Activated CD4-positive, alpha-beta T cell treated with anti-CD3 and anti-CD28 coated beads, Interleukin-10, Interleukin-2, amounts not matched to agents 100 ng/mL and 50 ng/mL, durations not matched to agents 16 hours and 8 hours (primary cell): Measurements from ENCODE around the gene GID8.
A peak's percentile ranks its signal among the peaks of the same experiment; 100 is the strongest.

Experiments
- DNase-seq: peaks from one replicate; pipeline ENCODE4 v3.0.0-alpha.2; 2020

Gene GID8

DNA sequence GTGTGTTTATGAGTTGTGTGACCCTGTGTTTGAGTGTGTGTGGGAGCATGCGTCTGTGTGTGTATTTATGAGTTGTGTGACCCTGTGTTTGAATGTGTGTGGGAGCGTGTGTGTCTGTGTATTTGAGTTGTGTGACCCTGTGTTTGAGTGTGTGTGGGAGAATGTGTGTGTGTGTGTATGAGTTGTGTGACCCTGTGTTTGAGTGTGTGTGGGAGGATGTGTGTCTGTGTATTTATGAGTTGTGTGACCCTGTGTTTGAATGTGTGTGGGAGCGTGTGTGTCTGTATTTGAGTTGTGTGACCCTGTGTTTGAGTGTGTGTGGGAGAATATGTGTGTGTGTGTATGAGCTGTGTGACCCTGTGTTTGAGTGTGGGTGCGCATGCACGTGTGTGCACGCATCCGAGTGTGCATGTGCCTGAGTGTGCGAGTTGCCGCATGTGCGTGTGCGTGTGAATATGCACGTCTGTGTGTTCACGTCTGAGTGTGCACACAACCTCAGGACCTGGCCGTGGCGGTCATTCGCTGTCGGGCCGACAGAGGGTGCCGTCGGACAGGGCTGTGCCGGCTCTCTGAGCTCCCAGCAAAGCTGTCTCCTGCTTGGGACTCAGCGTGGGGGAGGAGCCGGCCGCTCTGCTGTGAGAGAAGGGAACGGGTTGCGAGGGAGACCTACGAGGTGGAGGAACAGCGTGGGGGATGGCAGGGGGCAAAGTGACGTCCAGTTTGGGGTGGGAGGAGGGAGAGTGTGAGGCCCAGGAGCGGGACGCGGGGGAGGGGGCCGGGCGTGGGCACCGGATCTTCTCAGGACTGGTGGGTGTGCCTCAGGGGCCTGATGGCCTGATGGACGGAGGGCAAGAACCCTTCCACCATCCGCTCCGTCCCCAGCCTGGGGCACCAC lies 34.2 kb downstream of the GID8 start:
- DNase-seq = peak; percentile 90

DNA sequence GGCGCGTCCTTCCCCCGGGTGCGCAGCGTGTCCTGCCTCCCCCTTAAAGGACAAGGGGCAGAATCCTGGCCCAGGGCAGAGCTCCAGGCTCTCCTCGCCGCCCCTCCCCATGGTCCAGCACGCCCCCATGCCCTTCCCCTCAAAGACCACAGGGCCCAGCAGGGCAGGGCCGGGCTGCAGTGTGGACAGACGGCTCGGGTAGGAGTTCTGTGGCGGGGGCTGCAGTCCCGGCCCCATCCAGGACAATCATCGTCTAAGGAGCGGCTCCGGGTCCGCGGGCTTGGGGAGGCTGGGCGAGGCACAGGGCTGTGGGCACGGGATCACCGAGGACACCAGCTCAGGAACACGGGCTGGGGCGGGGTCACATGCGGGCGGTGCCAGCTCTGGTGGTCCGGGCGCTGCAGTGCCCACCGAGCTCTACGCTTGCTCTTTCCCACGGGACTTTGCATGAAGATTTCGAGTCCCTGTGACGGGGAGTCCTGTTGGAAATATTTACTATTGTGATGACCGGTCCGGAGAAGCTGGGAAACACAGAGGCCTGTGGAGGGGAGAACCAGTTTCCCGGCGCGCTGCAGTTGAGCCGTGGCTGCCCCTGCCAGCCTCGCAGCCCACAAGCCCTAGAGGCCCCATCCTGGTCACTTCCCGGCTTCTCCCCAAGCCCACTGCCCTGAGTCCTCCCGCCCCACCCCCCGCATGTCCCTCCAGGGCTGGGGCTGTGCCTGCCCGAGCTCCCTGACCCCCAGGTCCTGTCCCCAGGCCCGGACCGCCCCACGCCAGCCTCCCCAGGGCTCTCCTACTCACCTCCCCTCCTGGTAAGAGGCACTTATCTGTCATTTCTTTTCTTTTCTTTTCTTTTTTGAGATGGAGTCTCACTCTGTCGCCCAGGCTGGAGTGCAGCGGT lies 35.1 kb downstream of the GID8 start:
- DNase-seq = no peak

DNA sequence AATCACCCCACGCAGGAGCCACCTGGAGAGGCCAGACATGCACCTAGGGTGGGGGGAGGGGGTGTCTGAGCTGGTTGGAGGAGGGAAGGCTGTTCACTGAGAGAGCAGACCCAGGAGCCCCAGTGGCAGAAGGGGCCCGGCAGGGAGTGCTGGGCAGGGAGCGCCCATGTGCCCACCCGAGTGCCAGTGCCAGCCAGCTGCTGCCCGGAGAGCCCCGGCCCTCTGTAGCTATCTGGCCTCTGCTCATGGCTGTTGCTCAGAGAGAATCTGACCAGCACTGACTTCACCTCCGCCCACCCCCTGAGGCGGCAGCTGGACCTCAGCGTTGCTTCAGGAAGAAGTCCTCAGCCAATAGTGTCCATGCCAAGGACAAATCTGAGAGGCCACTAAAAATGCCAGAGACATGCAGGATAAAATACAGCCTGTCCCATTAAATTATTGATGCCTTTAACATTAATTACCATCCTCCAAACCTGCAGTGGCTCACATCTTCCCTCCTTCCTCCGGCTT lies 37.4 kb downstream of the GID8 start:
- no peak for DNase-seq

DNA sequence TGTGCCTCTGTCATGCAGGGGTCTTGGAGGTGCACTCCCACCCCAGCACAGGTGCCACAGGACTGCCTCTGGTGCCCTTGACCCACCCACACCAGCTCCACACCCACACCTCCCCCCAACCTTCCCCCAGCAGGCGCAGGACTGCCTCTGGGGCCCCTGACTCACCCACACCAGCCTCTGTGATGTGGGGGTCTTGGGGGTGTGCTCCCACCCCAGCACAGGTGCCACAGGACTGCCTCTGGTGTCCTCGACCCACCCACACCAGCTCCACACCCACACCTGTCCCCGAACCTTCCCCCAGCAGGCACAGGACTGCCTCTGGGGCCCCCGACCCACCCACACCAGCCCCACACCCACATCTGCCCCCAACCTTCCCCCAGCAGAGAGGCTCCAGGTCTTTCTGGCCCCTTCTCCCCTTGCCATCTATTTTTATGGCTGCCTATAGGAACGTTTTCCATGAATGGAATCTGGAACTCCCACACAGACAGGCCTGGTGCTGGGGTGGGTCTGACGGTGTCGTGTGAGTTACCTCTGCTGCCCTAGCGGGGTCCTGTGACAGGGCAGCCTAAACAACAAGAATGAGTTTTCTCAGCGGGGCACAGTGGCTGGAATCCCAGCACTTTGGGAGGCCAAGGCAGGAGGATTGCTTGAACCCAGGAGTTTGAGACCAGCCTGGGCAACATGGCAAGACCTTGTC lies 38.0 kb downstream of the GID8 start:
- DNase-seq = no peak

DNA sequence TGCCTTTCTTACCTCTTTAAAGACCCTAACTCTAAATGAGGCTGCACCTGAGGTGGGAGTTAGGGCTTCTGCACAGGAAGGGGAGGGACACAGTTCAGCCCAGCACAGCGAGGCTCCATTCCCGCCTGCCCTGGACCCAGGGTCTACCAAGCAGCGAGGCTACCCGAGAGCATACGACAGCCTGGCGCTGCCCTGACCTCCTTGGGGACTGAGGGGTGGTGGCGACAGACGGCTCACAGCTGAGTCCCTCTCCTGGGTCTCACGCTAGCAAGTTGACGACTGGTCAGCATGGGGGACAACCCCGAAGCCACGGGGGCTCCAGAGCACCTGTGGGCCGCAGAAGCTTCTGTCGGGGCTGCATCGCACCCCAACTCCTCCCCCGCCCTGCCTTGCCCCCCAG lies 38.9 kb downstream of the GID8 start:
- DNase-seq = no peak

DNA sequence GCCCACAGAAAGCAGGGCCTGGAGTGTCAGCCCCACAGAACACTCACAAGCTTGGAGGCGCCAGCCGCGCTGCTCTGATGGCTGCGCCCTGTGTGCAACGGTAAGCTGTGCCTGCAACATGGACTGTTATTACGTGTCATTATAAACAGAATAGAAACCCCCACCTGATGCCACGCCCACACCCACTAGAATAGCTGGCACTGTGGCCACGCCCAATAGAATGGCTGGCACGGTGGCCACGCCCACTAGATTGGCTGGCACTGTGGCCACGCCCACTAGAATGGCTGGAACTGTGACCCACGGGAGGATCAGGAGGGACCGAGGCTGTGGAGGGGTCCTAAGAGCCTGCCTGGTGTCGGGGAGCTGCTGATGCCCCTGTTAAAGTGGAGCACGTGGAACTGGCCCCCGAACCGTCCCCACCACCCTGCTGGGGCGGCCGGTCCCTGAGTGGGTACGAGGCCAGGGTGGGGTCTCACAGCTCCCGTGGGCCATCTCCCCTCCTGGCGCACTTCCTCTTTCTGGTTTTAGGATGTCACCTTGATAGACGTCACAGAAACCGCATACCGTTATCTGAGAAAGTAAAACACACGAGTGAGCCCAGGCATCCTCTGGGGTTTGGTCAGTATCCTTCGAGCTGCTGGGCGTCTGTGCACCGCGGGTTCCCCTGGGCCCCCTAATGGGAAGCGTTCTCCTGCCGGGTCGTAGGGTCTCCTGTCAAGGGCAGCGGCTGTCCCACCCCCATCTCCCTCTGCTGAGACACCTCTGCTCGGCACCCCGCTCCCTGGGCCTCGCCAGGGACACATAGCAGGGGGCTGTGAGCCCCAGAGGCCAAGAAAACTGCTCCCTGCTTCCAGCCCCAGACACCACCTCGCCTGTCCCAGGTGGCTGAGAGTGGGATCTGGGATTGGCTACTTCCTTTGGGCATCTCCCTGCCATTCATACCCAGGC lies 39.9 kb downstream of the GID8 start:
- peak; percentile 93 for DNase-seq

DNA sequence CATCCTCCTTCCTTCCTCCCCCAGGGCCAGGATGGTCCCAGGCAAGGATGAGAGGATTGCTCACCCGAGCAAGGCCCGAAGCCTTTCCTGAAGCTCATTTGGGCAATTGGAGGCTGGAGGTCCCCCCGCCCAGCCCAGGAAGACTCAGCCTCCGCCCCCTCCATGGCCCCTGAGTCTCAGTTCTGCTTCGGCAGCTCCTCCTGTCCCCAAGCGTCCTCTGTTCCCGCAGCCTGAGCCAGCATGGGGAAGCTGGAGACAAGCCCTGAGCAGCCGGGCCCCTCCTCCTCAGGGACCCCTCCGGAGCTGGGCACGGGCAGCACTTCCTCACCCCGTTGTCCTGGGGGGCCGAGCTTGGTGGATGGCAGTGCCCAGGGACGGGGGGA lies 40.6 kb downstream of the GID8 start:
- no peak for DNase-seq

DNA sequence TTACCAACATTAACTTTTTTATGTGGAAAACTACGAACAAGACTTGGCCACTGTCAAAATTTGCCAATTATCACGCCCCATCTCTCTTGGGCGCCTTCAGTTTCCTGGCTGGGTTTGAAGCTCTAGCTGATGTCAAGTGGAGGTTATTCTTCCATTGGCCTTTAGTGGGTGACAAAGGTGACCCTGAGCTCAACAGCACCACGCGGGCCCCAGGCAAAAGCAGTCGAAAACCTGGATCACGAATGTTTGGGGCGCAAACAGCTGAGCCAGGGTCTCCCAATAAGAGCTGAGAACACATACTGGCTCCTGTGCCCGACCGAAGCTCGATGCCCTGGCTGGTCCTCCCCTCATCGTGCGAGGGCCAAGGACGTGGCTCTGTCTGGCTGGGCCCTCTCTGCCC lies 41.4 kb downstream of the GID8 start:
- no peak for DNase-seq

DNA sequence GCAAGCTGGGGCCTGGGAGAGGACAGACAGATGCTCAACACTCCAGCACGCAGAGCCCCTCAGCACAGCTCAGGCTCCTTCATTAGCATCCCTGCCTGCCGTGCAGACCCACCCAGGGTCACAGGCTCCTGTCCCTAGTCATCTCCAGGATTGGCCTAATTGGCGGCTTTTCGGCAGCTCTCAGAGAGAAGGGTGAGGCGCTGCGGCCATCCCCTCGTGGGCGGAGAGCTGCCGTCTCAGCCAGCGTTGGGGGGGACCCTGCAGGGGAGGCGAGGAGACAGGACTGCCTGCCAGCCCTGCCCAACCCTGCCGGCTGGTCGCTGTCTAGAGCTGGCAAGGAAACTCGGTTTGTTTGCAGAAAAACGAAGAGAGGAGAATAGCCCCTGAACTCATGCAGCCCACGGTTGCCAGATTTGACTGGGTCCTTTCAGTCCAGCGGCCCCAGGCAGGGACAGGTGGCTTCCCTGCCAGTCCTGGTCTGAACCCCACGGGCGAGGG lies 42.0 kb downstream of the GID8 start:
- no peak for DNase-seq

DNA sequence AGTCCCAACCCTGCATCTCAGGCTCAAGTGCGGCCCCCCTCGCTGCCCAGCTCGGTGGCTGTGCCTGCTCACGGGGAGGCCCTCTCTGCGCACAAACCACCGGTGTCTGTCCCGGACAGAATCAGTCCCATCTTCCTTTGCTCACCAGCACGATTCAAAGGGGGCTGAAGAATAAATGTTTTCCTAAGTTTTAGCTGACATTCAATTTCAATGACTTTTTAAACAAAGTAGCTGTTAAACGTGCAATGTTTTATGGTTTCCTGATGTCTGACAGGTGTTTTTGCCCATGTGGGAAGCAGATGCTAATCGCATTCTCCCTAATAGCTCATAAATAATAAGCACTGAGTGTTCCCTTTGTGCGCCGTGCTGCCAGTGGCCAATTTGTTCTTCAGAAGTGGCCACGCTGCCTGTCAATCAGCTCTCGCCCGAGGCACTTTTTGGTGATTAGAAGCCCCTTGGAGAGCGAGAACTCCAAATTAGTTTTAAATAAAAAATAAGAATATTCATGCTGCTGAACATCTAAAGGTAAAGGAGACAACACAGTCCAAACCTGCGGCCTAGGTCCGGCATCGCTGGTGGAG lies 42.5 kb downstream of the GID8 start:
- no peak for DNase-seq

DNA sequence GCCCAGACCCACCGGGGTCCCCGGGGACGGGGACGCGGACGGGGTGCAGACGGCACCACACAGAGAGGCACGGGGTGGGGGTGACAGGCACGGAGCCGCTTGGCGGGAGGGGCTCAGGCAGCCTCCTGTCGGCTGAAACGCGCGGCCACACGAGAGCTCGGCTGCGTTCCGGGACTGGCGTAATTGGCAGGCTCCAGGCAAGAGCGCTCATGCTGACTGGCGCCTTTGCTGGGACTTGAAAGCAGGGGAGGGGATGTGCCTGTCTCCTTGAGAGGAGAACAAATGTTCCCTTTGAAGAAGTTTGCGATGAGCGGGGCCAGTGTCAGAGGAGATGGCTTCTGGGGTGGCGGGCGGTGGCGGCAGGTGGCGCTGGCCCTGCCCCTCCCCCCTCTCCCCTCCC lies 43.0 kb downstream of the GID8 start:
- peak; percentile 20 for DNase-seq

DNA sequence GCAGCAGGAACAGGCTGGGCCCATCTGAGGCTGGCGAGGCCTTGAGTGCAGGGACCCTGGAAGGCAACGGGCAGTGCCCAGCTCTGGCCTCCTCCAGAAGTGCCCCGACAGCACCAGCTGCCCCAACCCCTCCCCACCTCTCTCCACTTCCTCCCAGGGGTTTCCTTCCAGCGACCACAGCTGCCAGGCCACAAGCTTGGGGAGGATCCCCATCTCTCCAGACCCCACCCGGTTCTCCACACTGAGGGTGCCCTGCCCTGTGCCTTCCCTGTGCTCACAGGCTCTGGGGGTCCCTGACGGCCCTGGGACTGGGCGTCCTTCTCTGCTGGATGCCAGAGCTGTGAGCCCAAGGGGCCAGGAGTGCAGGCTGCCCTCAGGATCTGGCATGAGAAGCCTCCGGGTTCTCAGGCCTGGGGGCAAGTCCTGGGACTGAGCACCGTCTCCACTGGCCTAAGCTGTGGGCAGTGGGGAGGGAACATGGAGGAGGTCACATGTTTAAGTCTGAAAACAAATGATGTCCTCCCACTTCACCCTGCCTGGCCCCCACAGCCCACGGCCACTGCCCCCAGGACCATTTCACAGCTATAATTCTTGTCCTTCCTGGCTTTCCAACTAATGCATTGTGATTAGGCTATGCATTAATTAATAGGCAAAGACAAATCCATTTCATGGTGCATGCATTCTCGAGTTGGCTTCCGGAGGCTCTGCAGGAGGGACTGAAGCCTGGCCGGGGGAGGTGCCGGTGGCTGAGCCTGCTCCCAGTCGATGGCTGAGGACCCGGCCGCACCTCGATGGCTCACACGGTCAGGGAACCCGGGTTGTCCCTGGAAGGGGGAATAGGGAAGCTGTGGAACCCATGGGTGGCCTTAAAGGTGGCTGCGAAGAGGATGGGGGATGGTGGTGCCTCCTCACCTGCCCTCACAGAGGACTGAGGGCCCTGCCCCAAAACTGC lies 44.5 kb downstream of the GID8 start:
- DNase-seq = no peak

DNA sequence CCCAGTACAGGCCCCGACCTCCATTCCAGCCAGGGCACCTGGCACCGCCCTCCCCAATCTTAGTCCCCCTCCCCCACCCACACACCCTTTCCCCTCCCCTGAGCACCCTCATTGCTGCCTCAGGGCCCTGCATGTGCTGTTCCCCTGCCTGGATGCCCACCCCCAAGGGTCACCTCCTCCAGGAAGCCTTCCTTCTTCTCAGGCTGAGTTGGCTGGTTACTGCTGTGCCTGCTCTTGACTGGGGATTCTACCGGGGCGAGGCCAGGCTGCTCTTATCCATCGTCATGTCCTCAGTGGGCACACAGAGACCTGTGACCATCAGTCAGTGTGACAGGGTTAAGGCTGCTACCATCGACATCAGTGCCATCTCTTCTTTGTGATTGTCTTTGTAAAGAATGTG lies 45.3 kb downstream of the GID8 start:
- no peak for DNase-seq

DNA sequence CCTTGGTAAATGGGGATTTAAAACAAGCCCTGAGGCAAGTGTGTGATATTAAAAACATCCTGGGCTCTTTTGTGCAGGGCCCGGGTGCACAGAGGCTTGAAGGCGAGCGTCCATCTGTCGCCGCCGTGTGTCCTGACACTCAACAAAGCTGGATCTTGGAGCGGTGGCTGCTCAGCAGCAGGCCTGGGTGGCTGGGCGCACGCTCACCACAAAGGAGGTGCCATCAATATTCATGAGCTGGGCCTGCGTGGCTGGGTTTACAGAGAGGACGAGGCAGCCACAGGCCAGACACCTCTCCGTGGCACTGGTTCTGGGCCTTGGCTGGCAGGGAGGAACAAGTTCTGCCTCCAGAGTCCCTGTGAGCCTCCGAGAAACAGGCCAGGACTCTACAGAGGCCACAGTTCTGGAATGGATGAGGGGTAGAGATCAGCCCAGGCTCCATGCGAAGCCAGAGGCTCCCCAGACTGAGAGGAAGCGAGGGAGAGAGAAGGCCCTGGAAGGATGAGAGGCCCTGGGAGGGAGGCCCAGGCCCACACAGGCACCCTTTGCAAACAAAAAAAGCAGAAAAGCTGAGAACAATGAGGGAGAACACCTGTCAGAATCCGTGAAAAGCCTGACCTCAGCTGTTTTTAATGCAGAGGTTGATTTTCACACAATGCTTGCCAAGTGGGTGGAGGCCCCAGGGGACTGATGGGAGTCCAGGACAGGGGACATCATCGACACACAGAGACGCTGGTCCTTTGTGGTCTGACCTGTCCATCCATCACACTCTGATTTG lies 46.9 kb downstream of the GID8 start:
- DNase-seq = no peak

DNA sequence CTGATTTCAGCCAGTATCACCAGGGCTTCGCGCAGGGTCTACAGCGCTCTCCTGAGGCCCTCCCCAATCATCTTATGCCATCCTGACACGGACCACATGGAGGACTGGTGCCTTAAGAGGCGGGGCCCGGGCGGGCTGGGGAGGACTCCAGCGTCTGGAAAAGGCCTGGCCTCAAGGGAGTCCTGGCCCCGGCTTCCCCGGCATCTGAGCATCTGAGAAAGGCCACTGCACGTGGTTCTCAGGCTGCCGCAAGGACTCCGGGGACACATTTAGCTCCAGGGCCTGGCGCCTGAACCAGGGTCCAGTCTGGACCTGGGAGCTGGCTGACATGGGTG lies 47.5 kb downstream of the GID8 start:
- no peak for DNase-seq

DNA sequence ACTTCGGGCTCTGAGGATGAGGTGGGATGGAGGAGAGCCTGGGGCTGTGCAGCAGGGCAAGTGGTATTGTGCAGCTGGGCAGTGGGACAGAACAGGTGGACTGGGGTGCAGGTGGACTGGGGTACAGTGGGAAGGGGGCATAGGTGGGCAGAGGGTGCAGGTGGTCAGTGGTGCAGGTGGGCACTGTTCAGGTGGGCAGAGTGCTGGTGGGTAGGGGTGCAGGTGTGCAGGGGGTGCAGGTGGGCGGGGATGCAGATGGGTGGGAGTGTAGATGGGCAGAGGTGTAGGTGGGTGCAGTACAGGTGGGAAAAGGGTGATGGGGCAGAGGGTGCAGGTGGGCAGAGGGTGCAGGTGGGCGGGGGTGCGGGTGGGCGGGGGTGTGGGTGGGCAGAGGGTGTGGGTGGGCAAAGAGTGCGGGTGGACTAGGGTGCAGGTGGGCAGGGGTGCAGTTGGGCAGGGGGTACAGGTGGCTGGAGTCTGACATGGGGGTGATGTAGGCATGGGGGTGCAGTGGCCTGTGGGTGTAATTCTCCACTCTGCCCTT lies 48.4 kb downstream of the GID8 start:
- DNase-seq = no peak

DNA sequence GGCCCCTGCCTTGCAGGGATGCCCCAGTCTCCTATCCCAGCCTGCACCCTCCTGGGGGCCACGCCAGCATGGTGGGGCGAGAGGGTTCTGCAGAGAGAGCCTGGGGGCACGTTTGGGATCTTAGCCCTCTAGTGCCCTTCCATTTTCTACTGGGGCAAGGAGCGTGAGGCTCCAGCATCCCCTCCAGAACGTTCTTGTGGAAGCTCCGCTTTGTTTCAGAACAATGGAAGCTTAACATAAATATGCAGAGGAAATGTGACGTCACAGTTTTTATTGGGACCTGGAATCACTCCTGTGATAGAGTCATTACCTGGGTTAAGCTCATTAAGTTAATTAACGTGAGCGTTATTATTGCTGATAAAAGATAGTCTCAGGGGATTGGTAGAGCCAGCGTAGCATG lies 49.2 kb downstream of the GID8 start:
- DNase-seq = no peak

DNA sequence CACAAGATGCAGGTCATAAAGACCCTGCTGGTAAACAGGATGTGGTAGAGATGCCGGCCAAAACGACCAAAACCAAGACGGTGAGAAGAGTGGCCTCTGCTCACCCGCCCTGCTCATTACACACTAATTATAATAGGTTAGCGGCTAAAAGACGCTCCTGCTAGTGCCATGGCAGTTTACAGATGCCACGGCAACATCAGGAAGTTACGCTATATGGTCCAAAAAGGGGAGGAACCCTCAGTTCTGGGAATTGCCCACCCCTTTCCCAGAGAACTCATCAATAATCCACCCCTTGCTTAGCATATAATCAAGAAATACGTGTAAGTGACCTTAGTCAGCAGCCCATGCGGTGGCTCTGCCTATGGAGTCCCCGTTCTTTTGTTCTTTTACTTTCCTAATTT lies 51.3 kb downstream of the GID8 start:
- peak; percentile 26 for DNase-seq

DNA sequence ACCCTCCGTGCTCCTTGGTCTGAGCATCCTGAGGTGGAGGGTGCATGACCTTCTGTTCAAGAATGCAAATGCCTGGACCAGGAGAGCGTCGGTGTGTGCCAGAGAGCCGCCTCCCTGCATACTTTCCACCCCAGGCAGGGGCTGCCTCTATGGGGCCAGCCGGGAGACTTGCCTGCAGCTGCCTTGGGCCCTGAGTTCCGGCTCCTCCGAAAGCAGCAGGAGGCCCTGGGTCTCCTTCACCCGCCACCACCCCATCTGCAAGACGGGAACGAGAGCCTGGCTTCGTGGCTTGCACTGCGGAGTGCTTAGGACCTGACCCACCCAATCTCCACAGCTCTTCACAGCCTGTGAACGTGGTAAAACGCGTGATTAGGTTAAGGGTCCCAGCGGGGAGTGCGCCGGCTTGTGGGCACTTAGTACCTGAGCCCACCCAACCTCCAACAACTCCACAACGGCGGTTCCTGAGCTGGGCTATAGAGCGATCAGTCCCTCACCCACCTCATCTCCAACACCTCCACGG lies 52.4 kb downstream of the GID8 start:
- no peak for DNase-seq
